GM19238 (cell line): ENCODE data around the gene KCNIP4.

ENCODE experiments used
- DNase-seq: peaks from one replicate; pipeline ENCODE4 v3.0.0; 2011; ENCODE audit warnings: low spot score; ENCODE audit not compliant: insufficient read length

KCNIP4 gene

GRCh38 chr4:21856301-21856700 is 92.3 kb downstream of the KCNIP4 start:
- no peak for DNase-seq

- no peak for DNase-seq
These were observed 99.5 kb downstream of the KCNIP4 start for GRCh38 chr4:21849077-21849476.

- DNase-seq: no peak
These were observed 100.6 kb downstream of the KCNIP4 start for GRCh38 chr4:21848021-21848420.

DNA sequence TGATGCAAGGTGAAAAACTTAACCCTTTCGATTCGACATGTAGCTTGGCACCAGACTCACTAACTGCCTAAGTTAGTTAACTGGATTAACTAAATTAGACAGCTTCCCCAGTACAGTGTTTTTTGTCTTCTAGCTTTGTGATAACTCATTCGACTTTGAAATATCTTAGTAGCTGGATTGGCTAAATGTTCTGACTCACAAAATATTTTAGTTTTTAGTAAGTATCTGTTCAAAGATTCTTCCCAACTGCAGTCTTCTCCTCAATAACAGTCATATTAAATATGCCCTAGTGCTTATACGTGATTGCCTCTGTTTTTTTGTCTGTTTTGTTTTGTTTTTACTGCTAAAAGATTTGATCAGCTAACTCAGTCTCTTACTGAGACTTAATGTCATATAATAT is 102.9 kb downstream of the KCNIP4 start:
- no peak for DNase-seq

- no peak for DNase-seq
These were observed 112.9 kb downstream of the KCNIP4 start for GRCh38 chr4:21835712-21836111.

GRCh38 chr4:21830272-21830671 is 118.3 kb downstream of the KCNIP4 start:
- DNase-seq: no peak

DNA sequence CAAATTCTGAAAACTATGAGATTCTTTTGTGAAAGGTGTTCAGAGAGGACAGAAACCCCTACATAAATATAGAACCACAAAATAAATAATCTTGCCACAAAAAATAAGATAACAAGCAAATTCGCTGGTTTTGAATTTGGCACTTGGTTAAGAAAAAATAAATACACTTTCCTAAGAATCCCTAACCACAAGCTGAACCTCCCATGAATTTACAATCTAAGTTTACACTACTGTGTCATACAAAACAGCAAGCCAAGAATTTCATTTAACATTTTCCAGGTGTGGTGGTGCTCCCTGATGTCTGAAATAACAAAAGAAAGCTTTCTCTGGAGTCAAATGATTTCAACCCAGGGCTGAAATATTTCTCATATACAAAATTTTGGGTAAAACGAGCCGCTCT is 121.0 kb downstream of the KCNIP4 start:
- no peak for DNase-seq

DNA sequence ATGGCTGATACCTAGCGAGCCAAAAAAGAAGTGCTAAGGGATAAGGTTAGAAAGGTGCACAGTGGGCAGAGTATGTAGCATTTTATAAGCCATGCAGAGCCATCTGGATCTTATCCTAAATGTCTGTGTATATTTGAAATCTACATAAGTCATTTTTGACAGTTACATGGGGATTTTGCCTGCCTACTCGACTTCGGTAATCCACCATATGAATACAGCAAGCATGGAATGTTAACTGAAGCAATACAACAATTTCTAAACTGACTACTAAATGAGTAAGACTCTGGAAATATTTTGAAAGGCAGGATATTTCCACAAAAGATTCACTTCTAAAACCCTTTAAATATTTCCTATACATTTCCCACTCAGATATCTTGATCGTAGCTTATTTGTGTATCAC is 122.5 kb downstream of the KCNIP4 start:
- no peak for DNase-seq

DNA sequence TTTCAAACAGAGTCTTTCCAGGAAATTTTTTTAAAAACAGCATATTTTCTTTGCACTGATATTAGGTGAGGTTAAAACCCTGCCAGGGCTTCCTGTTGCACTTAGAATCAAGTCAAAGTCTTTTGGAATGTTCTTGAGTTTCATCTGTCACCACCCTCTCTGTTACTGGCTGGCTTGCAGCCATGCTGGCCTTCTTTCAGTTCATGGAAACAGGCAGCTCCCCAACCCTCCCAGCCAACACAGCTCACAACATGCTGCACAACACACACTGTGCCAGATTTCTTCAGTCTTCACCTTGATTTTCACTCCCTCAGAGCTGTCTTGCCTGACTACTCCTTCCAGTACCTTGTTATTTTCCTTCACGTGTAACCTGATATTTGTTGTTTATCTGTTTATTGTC is 129.5 kb downstream of the KCNIP4 start:
- no peak for DNase-seq

DNA sequence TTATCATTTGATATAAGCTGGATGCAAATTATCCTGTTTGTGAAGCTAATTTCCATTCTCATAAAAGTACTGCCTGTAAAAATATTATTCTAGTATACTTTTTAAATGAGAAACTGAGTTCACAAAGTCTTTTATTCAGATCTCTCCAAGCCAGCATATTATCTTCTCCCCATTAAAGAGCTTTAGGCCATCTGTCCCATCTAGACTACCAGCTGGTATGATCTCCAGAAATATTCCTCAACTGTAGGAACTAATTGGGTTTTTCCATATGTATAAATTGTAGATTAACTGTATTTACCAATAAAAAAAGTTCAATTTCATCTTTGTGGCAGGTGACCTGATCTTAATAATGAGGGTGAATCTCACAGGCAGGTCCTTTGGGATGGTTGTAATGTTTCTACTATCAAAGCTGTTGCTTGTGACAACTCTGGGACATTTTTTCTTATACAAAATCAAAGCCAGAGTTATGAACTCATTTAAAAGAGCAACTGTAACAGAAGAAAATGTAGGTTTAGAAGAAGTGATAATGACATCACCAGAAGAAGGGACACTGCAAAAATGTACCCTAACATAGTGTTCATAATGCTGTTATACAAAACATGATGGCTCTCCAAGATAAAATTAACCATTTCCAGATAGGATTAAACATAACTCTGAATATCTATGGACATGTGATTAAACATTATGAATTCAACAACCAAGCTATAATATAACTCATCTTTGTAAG is 132.8 kb downstream of the KCNIP4 start:
- no peak for DNase-seq

- DNase-seq: no peak
These were observed 137.0 kb downstream of the KCNIP4 start for GRCh38 chr4:21811565-21811964.

GRCh38 chr4:21806991-21807390 is 141.6 kb downstream of the KCNIP4 start:
- DNase-seq: no peak

DNA sequence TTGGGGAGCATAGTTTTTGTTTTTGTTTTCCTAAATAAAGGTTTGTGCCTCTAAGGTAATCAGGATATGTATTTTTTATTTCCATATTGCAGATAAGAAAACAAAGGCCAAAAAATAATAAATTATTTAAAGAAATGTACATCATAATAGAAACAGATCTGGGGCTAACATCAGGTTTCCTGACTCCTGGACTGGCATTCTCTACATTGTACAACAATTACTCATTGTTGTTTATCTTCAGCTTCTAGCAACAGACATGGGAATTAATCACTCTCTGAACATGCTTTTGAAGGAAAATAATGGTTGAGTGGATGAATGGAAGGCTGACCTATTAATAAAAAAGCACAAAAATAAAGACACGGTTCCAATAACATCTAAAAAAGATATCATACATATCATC is 146.2 kb downstream of the KCNIP4 start:
- no peak for DNase-seq

DNA sequence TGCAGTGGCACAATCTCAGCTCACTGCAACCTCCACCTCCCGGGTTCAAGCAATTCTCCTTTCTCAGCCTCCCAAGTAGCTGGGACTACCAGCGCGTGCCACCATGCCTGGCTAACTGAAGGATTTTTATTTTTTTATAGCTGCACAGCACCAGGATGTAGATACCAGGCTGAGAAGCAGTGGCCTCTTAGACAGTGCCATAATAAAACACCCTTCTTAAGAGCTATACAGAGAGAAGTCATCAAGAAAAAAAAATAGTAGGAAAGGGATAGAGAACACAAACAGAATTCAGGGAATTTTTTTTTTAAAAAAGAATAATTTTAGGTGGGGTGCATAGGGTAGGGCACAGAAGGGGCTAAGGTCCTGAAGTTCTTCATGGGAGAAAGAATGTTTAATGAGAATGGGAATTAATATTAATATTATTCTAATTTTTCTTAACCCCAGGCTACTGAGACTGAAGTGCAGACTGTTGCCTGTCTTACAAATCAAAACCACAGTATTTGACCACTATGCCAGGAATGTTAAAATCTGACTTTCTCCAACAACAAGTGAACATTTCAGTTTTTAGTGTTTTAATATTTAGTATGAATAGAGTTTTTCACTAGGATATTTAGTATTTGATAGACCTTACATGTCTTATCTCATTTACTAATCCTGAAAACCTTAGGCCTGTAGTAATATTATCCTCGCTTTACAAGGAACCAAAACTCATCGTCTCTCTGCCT is 146.7 kb downstream of the KCNIP4 start:
- DNase-seq: no peak

GRCh38 chr4:21795091-21795490 is 153.5 kb downstream of the KCNIP4 start:
- no peak for DNase-seq

- DNase-seq: no peak
These were observed 155.8 kb downstream of the KCNIP4 start for GRCh38 chr4:21792736-21793135.

GRCh38 chr4:21790438-21791029 is 158.0 kb downstream of the KCNIP4 start:
- DNase-seq: no peak

- no peak for DNase-seq
These were observed 168.4 kb downstream of the KCNIP4 start for GRCh38 chr4:21780148-21780547.

- no peak for DNase-seq
These were observed 169.9 kb downstream of the KCNIP4 start for GRCh38 chr4:21778702-21779101.

- no peak for DNase-seq
These were observed 172.9 kb downstream of the KCNIP4 start for GRCh38 chr4:21775703-21776102.

GRCh38 chr4:21769404-21770147 is 179.0 kb downstream of the KCNIP4 start:
- no peak for DNase-seq
